HEK293 (cell line): ENCODE results near the gene COL9A1.

ENCODE experiments used
- CTCF ChIA-PET: fragments of 350-600 bp; formaldehyde crosslinking; extraction: SDS; loops from one replicate; lab custom pipeline; 2021; ENCODE audit warnings: antibody characterized with exemption; lab: Yijun Ruan, JAX
- POLR2A ChIA-PET: fragments of 300-600 bp; formaldehyde crosslinking; extraction: SDS; loops from one replicate; lab custom pipeline; 2020; ENCODE audit warnings: antibody characterized with exemption, inconsistent platforms; lab: Yijun Ruan, JAX
- H3K27ac ChIP-seq: fragments of 200-500 bp; sonication (Bioruptor generic); 2 replicates; pipeline ENCODE4 v1.5.1; 2014; ENCODE audit warnings: low read depth, low read length, control low read depth, inconsistent platforms; ENCODE audit errors: extremely low read depth
- H3K36me3 ChIP-seq, 2 experiments: fragments of 200-500 bp in 1 of 2; sonication (Bioruptor generic) in 1 of 2; 1 replicate in 1 of 2; 2 replicates in 1 of 2; pipeline ENCODE4 v1.5.1; 2014 to 2017; ENCODE audit warnings: inconsistent platforms in 2 of 2, low read length in 2 of 2; ENCODE audit not compliant: control insufficient read depth in 2 of 2, insufficient read depth in 1 of 2
- H3K4me1 ChIP-seq: fragments of 200-500 bp; sonication (Bioruptor generic); 2 replicates; pipeline ENCODE4 v1.5.1; 2014; ENCODE audit warnings: mild to moderate bottlenecking, low read length, inconsistent platforms; ENCODE audit not compliant: control insufficient read depth, insufficient read depth
- H3K4me3 ChIP-seq: 2 replicates; pipeline ENCODE4 v1.5.1; 2011; ENCODE audit warnings: low read depth, mild to moderate bottlenecking, control low read depth, low read length, moderate library complexity
- H3K9me3 ChIP-seq: fragments of 200-500 bp; sonication (Bioruptor generic); 2 replicates; pipeline ENCODE4 v1.5.1; 2014; ENCODE audit warnings: low read depth, low read length, inconsistent platforms; ENCODE audit not compliant: control insufficient read depth, insufficient read depth
- BCL11A ChIP-seq: fragments of 450-650 bp; formaldehyde crosslinking; IDR thresholded peaks from 2 replicates; pipeline ENCODE4 v1.5.1; 2016; ENCODE audit warnings: low read depth, missing biosample characterization, missing genetic modification characterization
- INSM2 ChIP-seq: fragments of 450-650 bp; formaldehyde crosslinking; IDR thresholded peaks from 2 replicates; pipeline ENCODE4 v1.5.1; 2016; ENCODE audit warnings: missing biosample characterization, missing genetic modification characterization
- PRDM1 ChIP-seq: fragments of 450-650 bp; formaldehyde crosslinking; IDR thresholded peaks from 2 replicates; pipeline ENCODE4; 2016; ENCODE audit warnings: missing biosample characterization, missing genetic modification characterization
- REST ChIP-seq: fragments of 450-650 bp; formaldehyde crosslinking; IDR thresholded peaks from 2 replicates; pipeline ENCODE4 v1.5.1; 2016; ENCODE audit warnings: missing biosample characterization, missing genetic modification characterization
- ZBTB10 ChIP-seq: fragments of 450-650 bp; formaldehyde crosslinking; IDR thresholded peaks from 2 replicates; pipeline ENCODE4 v1.5.1; 2016; ENCODE audit warnings: missing biosample characterization, missing genetic modification characterization
- ZNF274 ChIP-seq, 2 experiments: fragments of 200-500 bp in 1 of 2; fragments of 450-650 bp in 1 of 2; sonication (Bioruptor generic) in 1 of 2; formaldehyde crosslinking in 1 of 2; IDR thresholded peaks; 2 replicates each; pipeline versions ENCODE4 v1.5.1 to v1.6.1; 2014 to 2016; ENCODE audit warnings: borderline replicate concordance in 1 of 2, inconsistent platforms in 1 of 2, low read length in 1 of 2, missing biosample characterization in 1 of 2, missing genetic modification characterization in 1 of 2
- ZNF518A ChIP-seq: fragments of 450-650 bp; formaldehyde crosslinking; conservative IDR thresholded peaks from 2 replicates; pipeline ENCODE4 v1.5.1; 2016; ENCODE audit warnings: low read depth, missing biosample characterization, missing genetic modification characterization
- ZNF670 ChIP-seq: fragments of 450-650 bp; formaldehyde crosslinking; IDR thresholded peaks from 2 replicates; pipeline ENCODE4 v1.5.1; 2016; ENCODE audit warnings: missing biosample characterization, missing genetic modification characterization, low read depth
- ZNF830 ChIP-seq: fragments of 450-650 bp; IDR thresholded peaks from 2 replicates; pipeline ENCODE4 v1.5.0; 2018; ENCODE audit warnings: missing biosample characterization, missing genetic modification characterization, low read depth, mild to moderate bottlenecking, moderate library complexity
- ZSCAN30 ChIP-seq: fragments of 450-650 bp; IDR thresholded peaks from 2 replicates; pipeline ENCODE4 v1.5.1; 2018; ENCODE audit warnings: missing biosample characterization, mild to moderate bottlenecking, missing genetic modification characterization, moderate library complexity
- TF ChIP-seq, protein P1 (sequence below): fragments of 450-650 bp; formaldehyde crosslinking; IDR thresholded peaks from 2 replicates; pipeline ENCODE4 v1.5.1; 2016; ENCODE audit warnings: missing biosample characterization, missing genetic modification characterization
- TF ChIP-seq, protein P2 (sequence below): fragments of 450-650 bp; formaldehyde crosslinking; IDR thresholded peaks from 2 replicates; pipeline ENCODE4 v1.5.1; 2016; ENCODE audit warnings: missing biosample characterization, missing genetic modification characterization

Gene COL9A1

GRCh38 chr6:70299456-70299855 is 3.4 kb downstream of the COL9A1 start:
- no peak overlapping the region for H3K27ac ChIP-seq
- no peaks in the 10 kb centered on the region for H3K4me1 ChIP-seq
- no peaks in the 10 kb centered on the region for H3K36me3 ChIP-seq
- H3K9me3 ChIP-seq = no peaks in the 10 kb centered on the region
- no peak overlapping the region for H3K4me3 ChIP-seq
- TF ChIP-seq REST (tag by site-specific recombination) = peak; percentile 84
- no peak for TF ChIP-seq ZNF274 (IDR thresholded peaks at IDR 0.05; ENCODE audit: low read length)
- TF ChIP-seq ZNF274 (tag by site-specific recombination; IDR thresholded peaks at IDR 0.05; ENCODE audit: borderline replicate concordance) = no peak
- TF ChIP-seq, all 188 proteins: peak for 1
- ChIA-PET POLR2A (no interaction called here), CTCF (interaction anchor here (1.0 to 5.6 kb wide), 4 partner anchors 10 to 715 kb away, joined by 3 to 45 read pairs (median 3); no protein-coding TSS in a partner anchor)

DNA sequence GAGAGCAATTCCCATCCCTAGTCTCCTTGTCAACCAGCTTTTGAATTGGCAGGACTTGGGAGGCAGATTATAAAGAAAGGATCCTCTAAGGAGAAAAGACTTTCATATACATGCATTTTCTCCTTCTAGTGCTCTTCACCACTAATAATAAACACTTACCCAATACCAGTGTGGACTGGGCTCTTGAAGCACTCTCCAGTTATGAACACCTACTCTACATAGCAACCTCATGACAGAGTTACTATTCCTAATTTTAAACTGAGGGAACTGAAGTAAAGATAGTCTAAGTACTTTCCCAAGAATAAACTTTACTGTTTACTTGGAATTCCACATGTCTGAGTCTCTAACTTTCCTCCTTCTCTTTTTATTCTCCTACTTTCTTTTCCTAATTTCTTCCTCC is 4.8 kb downstream of the COL9A1 start:
- ChIA-PET POLR2A (no interaction called here), CTCF (interaction anchor here (0.6 to 5.6 kb wide), 4 partner anchors 9 to 302 kb away, joined by 3 to 45 read pairs (median 4); no protein-coding TSS in a partner anchor)
- H3K27ac ChIP-seq = no peak overlapping the region
- H3K9me3 ChIP-seq = no peaks in the 10 kb centered on the region
- no peak overlapping the region for H3K4me3 ChIP-seq
- H3K4me1 ChIP-seq = no peaks in the 10 kb centered on the region
- H3K36me3 ChIP-seq = no peaks in the 10 kb centered on the region
- TF ChIP-seq ZNF670 (tag by site-specific recombination) (no peak), INSM2 (no peak), ZSCAN30 (tag by site-specific recombination) (no peak), PRDM1 (tag by site-specific recombination) (0 out of 2 replicates have a peak, but pooled peaks have one; percentile 33)

DNA sequence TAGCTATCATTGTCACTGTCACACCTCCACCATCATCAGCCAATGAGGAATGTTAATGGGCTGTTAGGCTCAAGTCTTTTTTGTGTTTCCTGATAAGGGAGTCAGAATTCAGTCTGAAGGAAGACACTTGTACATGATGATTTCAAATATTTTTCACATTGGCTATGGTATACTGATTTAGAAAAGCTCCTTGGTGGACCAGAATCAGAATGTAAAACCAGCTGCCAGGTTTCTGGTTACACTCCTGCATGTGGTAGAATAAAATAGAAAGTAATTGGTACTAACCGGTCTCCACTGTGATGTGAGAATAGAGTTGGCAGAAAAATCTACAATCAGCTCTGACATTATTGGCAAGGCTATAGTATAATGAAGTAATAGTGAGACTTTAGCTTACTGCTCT is 10.7 kb downstream of the COL9A1 start:
- ChIA-PET POLR2A (no interaction called here), CTCF (interaction anchor here (0.7 to 6.0 kb wide), 5 partner anchors 18 to 781 kb away, joined by 3 to 26 read pairs (median 4); no protein-coding TSS in a partner anchor)
- no peak overlapping the region for H3K27ac ChIP-seq
- no peak overlapping the region for H3K4me3 ChIP-seq
- no peaks in the 10 kb centered on the region for H3K9me3 ChIP-seq
- H3K4me1 ChIP-seq = no peaks in the 10 kb centered on the region
- no peaks in the 10 kb centered on the region for H3K36me3 ChIP-seq
- TF ChIP-seq ZNF830 (tag by site-specific recombination) (no peak), BCL11A (tag by site-specific recombination) (no peak), ZBTB10 (no peak), ZNF518A (tag by site-specific recombination) (no peak)
- TF ChIP-seq, protein P1, sequence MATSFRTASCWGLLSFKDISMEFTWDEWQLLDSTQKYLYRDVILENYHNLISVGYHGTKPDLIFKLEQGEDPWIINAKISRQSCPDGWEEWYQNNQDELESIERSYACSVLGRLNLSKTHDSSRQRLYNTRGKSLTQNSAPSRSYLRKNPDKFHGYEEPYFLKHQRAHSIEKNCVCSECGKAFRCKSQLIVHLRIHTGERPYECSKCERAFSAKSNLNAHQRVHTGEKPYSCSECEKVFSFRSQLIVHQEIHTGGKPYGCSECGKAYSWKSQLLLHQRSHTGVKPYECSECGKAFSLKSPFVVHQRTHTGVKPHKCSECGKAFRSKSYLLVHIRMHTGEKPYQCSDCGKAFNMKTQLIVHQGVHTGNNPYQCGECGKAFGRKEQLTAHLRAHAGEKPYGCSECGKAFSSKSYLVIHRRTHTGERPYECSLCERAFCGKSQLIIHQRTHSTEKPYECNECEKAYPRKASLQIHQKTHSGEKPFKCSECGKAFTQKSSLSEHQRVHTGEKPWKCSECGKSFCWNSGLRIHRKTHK (tag by site-specific recombination) = no peak
- TF ChIP-seq, protein P2, sequence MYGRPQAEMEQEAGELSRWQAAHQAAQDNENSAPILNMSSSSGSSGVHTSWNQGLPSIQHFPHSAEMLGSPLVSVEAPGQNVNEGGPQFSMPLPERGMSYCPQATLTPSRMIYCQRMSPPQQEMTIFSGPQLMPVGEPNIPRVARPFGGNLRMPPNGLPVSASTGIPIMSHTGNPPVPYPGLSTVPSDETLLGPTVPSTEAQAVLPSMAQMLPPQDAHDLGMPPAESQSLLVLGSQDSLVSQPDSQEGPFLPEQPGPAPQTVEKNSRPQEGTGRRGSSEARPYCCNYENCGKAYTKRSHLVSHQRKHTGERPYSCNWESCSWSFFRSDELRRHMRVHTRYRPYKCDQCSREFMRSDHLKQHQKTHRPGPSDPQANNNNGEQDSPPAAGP = no peak
